Central memory CD8-positive, alpha-beta T cell (primary cell): Measurements from ENCODE around the gene ARHGAP15.

Source experiments
- ATAC-seq: fragments of 150-1000 bp; cut with Tn5 transposase; replicated peaks from 2 replicates; pipeline ENCODE4 v1.10.0; 2022; ENCODE audit warnings: mild to moderate bottlenecking, moderate FRiP score, moderate number of reproducible peaks; ENCODE audit not compliant: poor library complexity, severe bottlenecking; ENCODE audit errors: extremely low read depth
- DNase-seq, 2 donors: peaks; one replicate each; pipeline ENCODE4 v3.0.0; 2021; ENCODE audit warnings: low spot score in 2 of 2
- H3K27ac Mint-ChIP-seq: one replicate; pipeline ENCODE4 v1.8.0; 2022; ENCODE audit warnings: low read depth, mild to moderate bottlenecking, moderate library complexity, mixed read lengths
- H3K27me3 Mint-ChIP-seq: one replicate; pipeline ENCODE4 v1.8.0; 2022; ENCODE audit warnings: mixed read lengths
- H3K36me3 Mint-ChIP-seq: one replicate; pipeline ENCODE4 v1.8.0; 2022; ENCODE audit warnings: mild to moderate bottlenecking, moderate library complexity, mixed read lengths; ENCODE audit not compliant: insufficient read depth
- H3K4me1 Mint-ChIP-seq: one replicate; pipeline ENCODE4 v1.8.0; 2022; ENCODE audit warnings: mixed read lengths
- H3K4me3 Mint-ChIP-seq: one replicate; pipeline ENCODE4 v1.8.0; 2022; ENCODE audit warnings: mild to moderate bottlenecking, moderate library complexity, mixed read lengths
- H3K9me3 Mint-ChIP-seq: one replicate; pipeline ENCODE4 v1.8.0; 2022; ENCODE audit warnings: mixed read lengths

ARHGAP15 gene

GRCh38 chr2:143123911-143124310 lies 5.3 kb upstream of the ARHGAP15 start:
- ATAC-seq (no peak), DNase-seq (no peak)
- H3K4me3 Mint-ChIP-seq, result no peak overlapping the region
- H3K4me1 Mint-ChIP-seq, result no peaks in the 10 kb centered on the region
- H3K27ac Mint-ChIP-seq, result no peak overlapping the region
- H3K36me3 Mint-ChIP-seq, result peaks cover 3% of the 10 kb centered on the region
- no peaks in the 10 kb centered on the region for H3K9me3 Mint-ChIP-seq
- H3K27me3 Mint-ChIP-seq, result no peaks in the 10 kb centered on the region

DNA sequence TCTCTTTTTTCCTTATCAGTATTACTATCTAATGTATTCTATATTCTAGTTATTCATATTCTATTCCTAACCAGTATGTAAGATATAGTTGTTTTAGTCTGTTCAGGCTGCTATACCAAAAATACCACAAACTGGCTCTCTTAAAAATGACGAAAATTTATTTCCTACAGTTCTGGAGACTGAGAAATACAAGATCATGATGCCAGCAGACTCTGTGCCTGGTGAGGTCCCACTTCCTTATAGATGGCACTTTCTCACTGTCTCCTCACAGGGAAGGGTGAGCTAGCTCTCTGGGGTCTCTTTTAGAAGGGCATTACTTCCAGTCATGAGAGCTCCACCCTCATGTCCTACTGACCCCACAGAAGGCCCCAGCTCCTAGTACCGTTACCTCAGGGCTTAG lies 4.8 kb upstream of the ARHGAP15 start:
- Mint-ChIP-seq H3K27ac (no peak overlapping the region), H3K36me3 (peaks cover 3% of the 10 kb centered on the region), H3K9me3 (no peaks in the 10 kb centered on the region), H3K4me3 (peak overlapping the region; percentile 9), H3K4me1 (no peaks in the 10 kb centered on the region), H3K27me3 (no peaks in the 10 kb centered on the region)
- DNase-seq, result no peak
- no peak for ATAC-seq

DNA sequence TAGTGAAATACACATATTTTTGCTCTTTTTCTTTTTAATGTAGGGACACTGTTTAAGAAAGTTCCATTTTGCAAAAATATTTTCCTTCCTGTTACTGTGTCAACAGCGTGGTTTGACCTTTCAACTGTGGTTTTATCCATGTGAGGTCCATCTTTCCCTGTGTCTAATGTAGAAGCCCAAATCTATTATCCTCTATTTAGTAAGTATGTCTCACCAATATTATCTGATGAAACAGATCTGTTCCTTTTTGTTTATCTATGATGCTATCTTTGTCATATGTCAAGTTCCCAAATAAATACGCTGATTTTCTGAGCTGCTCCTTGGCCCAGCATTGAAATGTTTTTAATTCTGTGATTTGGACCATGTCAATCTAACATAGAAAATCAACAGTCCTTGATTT lies 3.5 kb upstream of the ARHGAP15 start:
- ATAC-seq (no peak), DNase-seq (no peak)
- no peak overlapping the region for H3K4me3 Mint-ChIP-seq
- H3K4me1 Mint-ChIP-seq, result no peaks in the 10 kb centered on the region
- no peaks in the 10 kb centered on the region for H3K9me3 Mint-ChIP-seq
- peak overlapping the region; percentile 24 for H3K27ac Mint-ChIP-seq
- H3K36me3 Mint-ChIP-seq, result peaks cover 3% of the 10 kb centered on the region
- no peaks in the 10 kb centered on the region for H3K27me3 Mint-ChIP-seq

DNA sequence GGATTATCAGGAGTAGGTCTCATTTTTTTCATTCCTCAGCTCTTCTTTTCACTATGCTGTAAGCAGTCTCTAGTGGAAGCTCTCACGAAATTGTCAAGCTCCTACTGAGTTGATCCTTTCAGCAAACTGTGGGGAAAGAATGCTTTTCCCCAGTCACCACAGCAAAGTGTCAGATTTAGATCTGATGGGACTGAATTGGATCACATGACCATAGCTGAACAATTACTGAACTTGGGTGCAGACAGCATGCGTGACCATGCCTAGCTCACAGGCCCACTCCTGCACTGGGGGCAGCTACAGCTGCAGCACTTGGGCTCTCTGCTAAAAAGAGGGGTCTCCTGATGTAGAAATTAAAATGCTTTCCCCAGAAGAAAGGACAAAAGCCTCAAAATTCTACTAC lies 3.1 kb downstream of the ARHGAP15 start:
- H3K4me1 Mint-ChIP-seq, result peaks cover 46% of the 10 kb centered on the region
- no peak overlapping the region for H3K27ac Mint-ChIP-seq
- DNase-seq, result no peak
- ATAC-seq, result no peak
- no peaks in the 10 kb centered on the region for H3K27me3 Mint-ChIP-seq
- H3K36me3 Mint-ChIP-seq, result peaks cover 8% of the 10 kb centered on the region
- peak overlapping the region; percentile 36 for H3K4me3 Mint-ChIP-seq
- peaks cover 5% of the 10 kb centered on the region for H3K9me3 Mint-ChIP-seq

GRCh38 chr2:143133783-143134182 lies 4.6 kb downstream of the ARHGAP15 start:
- peak overlapping the region; percentile 86 for H3K27ac Mint-ChIP-seq

GRCh38 chr2:143138292-143138691 lies 9.1 kb downstream of the ARHGAP15 start:
- no peak overlapping the region for H3K27ac Mint-ChIP-seq
- DNase-seq, result no peak
- no peak for ATAC-seq
- peaks cover 5% of the 10 kb centered on the region for H3K9me3 Mint-ChIP-seq
- H3K4me3 Mint-ChIP-seq, result no peak overlapping the region
- H3K27me3 Mint-ChIP-seq, result no peaks in the 10 kb centered on the region
- H3K36me3 Mint-ChIP-seq, result peaks cover 8% of the 10 kb centered on the region
- H3K4me1 Mint-ChIP-seq, result peaks cover 84% of the 10 kb centered on the region

More at GRCh38 chr2:143133783-143134182, 4.6 kb downstream of the ARHGAP15 start:
- H3K36me3 Mint-ChIP-seq, result peaks cover 6% of the 10 kb centered on the region
- H3K4me1 Mint-ChIP-seq, result peaks cover 58% of the 10 kb centered on the region
- DNase-seq (no peak), ATAC-seq (no peak)
- H3K4me3 Mint-ChIP-seq, result no peak overlapping the region
- H3K27me3 Mint-ChIP-seq, result no peaks in the 10 kb centered on the region
- H3K9me3 Mint-ChIP-seq, result peaks cover 5% of the 10 kb centered on the region

DNA sequence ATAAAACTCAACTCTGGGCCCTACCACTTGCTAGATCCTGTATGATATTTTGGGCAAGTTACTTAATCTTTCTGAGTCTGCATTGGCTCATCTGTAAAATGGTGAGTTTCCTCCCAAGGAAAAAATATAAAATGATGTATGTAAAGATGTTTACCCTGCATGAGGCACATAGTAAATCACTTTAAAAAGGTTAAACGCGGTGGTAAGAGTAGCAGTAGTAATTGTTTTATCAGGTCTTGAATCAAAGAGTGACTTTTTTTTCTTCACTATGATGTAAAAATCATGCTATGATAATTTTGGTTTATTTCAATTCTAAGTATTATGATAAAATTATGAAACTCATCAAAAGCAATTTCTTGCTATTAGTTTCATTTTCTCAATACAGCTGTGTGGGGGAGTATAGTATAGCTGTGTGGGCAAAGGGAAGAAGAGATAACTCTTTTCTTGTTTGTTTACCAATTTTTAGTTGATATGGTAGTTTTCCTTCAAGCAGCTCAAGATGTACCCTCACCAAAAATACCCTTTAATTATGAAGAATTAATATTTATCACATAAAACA lies 10.7 kb downstream of the ARHGAP15 start:
- Mint-ChIP-seq H3K27me3 (no peaks in the 10 kb centered on the region), H3K4me1 (peaks cover 87% of the 10 kb centered on the region), H3K36me3 (peaks cover 5% of the 10 kb centered on the region), H3K4me3 (peak overlapping the region; percentile 61), H3K9me3 (no peaks in the 10 kb centered on the region), H3K27ac (peak overlapping the region; percentile 80)
- no peak for DNase-seq
- peak; percentile 54 for ATAC-seq

DNA sequence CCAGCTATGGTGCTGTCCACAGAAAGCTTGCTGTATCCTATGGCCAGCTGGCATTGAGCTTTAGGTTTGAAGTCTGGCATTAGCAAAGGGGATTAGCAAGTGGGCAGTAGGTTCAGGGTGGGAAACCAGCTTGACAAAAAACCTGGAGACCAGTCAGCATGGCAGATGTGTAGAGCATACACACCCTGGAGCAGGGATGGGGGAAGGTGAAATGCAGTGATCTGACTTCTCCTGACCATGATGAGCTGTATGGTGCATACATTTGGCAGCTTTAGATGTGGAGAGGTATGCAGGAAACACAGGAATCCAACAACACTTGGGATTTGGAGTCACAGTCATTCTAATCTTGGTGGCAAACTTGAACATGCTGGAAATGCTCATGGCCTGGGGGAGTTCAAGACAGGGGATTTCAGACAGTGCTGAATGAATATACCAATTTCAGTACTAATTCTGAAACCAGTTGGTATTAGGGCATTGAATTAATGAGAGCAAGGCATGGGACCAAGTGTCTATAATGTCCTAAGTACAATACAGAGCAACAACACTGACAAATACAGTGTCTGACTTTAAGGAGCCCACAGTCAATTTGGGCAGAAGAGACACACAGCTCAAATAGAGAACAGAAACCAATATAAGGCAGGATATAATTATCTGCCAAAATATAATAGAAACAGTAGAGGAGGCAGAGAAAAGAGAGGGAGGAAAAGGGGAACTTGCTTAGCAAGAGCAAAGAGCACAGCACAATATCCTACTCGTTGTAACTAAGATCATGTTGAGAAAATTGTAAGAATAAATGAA lies 11.8 kb downstream of the ARHGAP15 start:
- no peaks in the 10 kb centered on the region for H3K9me3 Mint-ChIP-seq
- H3K27ac Mint-ChIP-seq, result peak overlapping the region; percentile 80
- no peaks in the 10 kb centered on the region for H3K27me3 Mint-ChIP-seq
- ATAC-seq (peak; percentile 34), DNase-seq (no peak)
- peak overlapping the region; percentile 61 for H3K4me3 Mint-ChIP-seq
- H3K4me1 Mint-ChIP-seq, result peaks cover 85% of the 10 kb centered on the region
- H3K36me3 Mint-ChIP-seq, result peaks cover 10% of the 10 kb centered on the region

- Mint-ChIP-seq H3K9me3 (no peaks in the 10 kb centered on the region), H3K4me3 (no peak overlapping the region), H3K4me1 (peaks cover 86% of the 10 kb centered on the region), H3K36me3 (peaks cover 10% of the 10 kb centered on the region), H3K27ac (no peak overlapping the region), H3K27me3 (no peaks in the 10 kb centered on the region)
- ATAC-seq (no peak), DNase-seq (no peak)
Observed at GRCh38 chr2:143142598-143142997, 13.4 kb downstream of the ARHGAP15 start.

GRCh38 chr2:143144813-143145455 lies 15.7 kb downstream of the ARHGAP15 start:
- Mint-ChIP-seq H3K27ac (no peak overlapping the region), H3K36me3 (peaks cover 8% of the 10 kb centered on the region)

DNA sequence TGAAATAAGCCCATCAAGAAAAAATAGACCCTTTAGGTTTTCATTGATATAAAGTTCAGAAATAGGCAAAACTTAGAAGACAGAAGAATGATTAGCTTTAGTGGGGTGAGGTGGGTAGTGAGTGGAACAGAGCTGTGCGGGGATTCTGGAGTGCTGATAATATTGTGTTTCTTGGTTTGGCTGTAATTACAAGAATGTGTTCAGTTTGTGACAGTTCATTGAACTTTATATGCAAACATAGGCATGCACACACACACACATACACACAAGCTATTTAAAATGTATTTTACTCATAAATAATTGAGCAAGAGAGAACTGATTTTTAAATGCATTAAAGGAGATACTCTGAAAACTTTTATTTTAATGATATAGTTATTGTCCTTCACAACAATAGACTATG lies 17.1 kb downstream of the ARHGAP15 start:
- Mint-ChIP-seq H3K4me3 (no peak overlapping the region), H3K36me3 (peaks cover 8% of the 10 kb centered on the region), H3K9me3 (no peaks in the 10 kb centered on the region), H3K27ac (no peak overlapping the region), H3K4me1 (peaks cover 78% of the 10 kb centered on the region), H3K27me3 (no peaks in the 10 kb centered on the region)
- no peak for DNase-seq
- ATAC-seq, result no peak

More at GRCh38 chr2:143144813-143145455, 15.7 kb downstream of the ARHGAP15 start:
- no peaks in the 10 kb centered on the region for H3K9me3 Mint-ChIP-seq
- no peak for DNase-seq
- peaks cover 79% of the 10 kb centered on the region for H3K4me1 Mint-ChIP-seq
- H3K4me3 Mint-ChIP-seq, result no peak overlapping the region
- H3K27me3 Mint-ChIP-seq, result no peaks in the 10 kb centered on the region
- no peak for ATAC-seq

DNA sequence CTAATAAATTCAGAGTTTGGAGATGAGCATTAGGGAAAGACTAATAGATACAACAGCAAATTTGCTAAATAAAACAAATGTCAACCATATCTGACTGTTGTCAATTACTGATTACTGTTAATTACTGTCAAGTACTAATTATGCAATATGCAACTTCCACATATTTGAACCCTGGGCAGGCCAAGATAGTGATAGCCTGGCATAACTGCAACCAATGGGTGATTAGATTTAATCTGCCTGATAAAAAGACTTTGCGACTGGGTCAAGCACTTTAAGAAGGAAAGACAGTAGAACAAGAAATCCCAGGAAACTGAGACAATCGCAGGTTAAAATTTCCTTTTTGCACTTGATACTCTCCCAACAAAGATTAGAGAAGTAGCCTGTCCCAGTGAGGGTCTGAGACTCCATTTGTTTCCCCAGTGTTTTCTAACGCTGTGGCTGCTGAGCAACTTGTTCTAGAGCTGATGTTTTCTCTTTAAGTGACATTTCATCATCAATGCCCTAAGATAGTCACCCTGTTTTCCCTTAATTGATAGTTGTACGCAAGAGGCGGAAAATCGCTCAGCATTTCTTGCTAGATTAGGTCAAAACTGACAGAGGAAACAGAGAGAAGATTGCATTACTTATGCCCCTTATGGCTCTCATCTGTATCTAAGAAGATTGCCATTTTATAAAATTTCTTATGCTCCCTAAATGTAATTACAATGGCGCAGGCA lies 17.8 kb downstream of the ARHGAP15 start:
- H3K36me3 Mint-ChIP-seq, result peaks cover 6% of the 10 kb centered on the region
- no peaks in the 10 kb centered on the region for H3K27me3 Mint-ChIP-seq
- DNase-seq, result no peak
- peaks cover 78% of the 10 kb centered on the region for H3K4me1 Mint-ChIP-seq
- H3K9me3 Mint-ChIP-seq, result no peaks in the 10 kb centered on the region
- H3K27ac Mint-ChIP-seq, result no peak overlapping the region
- no peak for ATAC-seq
- no peak overlapping the region for H3K4me3 Mint-ChIP-seq
